ENCODE measurements around the gene IPPK. TPM values are rescaled to one million over a fixed set of nuclear protein-coding genes. Genes with fewer than 3 reads are reported as not detected.

The IPPK gene
- total and polyA plus RNA-seq, 8 donors, result 1.9 to 6.5 (median 3.1) TPM

- H3K36me3 ChIP-seq, result peaks cover 0 to 19% (median 18%) of the 10 kb centered on the region in 3 donors
- intact Hi-C loops (cut with DNase I), result no loop called here
- no peak for FAIRE-seq
Measured at GRCh38 chr9:92642564-92642963, 27.4 kb downstream of the IPPK start.

GRCh38 chr9:92642041-92642451 is 27.9 kb downstream of the IPPK start:
- ATAC-seq (no peak), DNase-seq (peak in 1 of 6 donors; percentile 45), FAIRE-seq (no peak)
- no peak for TF ChIP-seq CTCF (IDR thresholded peaks at IDR 0.05)
- H3K27ac ChIP-seq, result no peak overlapping the region
- peaks cover 0 to 21% (median 18%) of the 10 kb centered on the region in 3 donors for H3K36me3 ChIP-seq
- H3K9me3 ChIP-seq, result no peaks in the 10 kb centered on the region
- H3K4me3 ChIP-seq, result no peak overlapping the region
- no peaks in the 10 kb centered on the region for H3K4me1 ChIP-seq
- intact Hi-C loops (cut with DNase I), result no loop called here
- 88 to 97% methylated on average over 8 of the region's 8 CpGs for WGBS, 2 donors
- H3K27me3 ChIP-seq, result no peaks in the 10 kb centered on the region

More at GRCh38 chr9:92642564-92642963, 27.4 kb downstream of the IPPK start:
- Histone ChIP-seq H3K27me3 (no peaks in the 10 kb centered on the region), H3K4me1 (no peaks in the 10 kb centered on the region), H3K9me3 (no peaks in the 10 kb centered on the region), H3K27ac (no peak overlapping the region), H3K4me3 (no peak overlapping the region)
- ATAC-seq, result no peak
- peak in 1 of 6 donors; percentile 21 for DNase-seq
- WGBS, 2 donors, result 93 to 94% methylated on average over 7 of the region's 7 CpGs
- TF ChIP-seq CTCF (IDR thresholded peaks at IDR 0.05), result no peak

- intact Hi-C loops (cut with DNase I), result no loop called here
- no peak for TF ChIP-seq CTCF (IDR thresholded peaks at IDR 0.05)
- no peak overlapping the region for H3K27ac ChIP-seq
- 91 to 94% methylated on average over 20 of the region's 20 CpGs for WGBS, 2 donors
- no peaks in the 10 kb centered on the region for H3K9me3 ChIP-seq
- no peak overlapping the region for H3K4me3 ChIP-seq
- H3K4me1 ChIP-seq, result no peaks in the 10 kb centered on the region
- FAIRE-seq (no peak), ATAC-seq (no peak), DNase-seq (peak in 1 of 6 donors; percentile 7)
- peaks cover 0 to 22% (median 18%) of the 10 kb centered on the region in 3 donors for H3K36me3 ChIP-seq
- no peaks in the 10 kb centered on the region for H3K27me3 ChIP-seq
Measured at GRCh38 chr9:92641092-92641809, 28.7 kb downstream of the IPPK start.

GRCh38 chr9:92640398-92641091 is 29.4 kb downstream of the IPPK start:
- intact Hi-C loops (cut with DNase I), result no loop called here
- peaks cover 0 to 22% (median 19%) of the 10 kb centered on the region in 3 donors for H3K36me3 ChIP-seq
- H3K27ac ChIP-seq, result no peak overlapping the region
- no peaks in the 10 kb centered on the region for H3K4me1 ChIP-seq
- H3K9me3 ChIP-seq, result no peaks in the 10 kb centered on the region
- 82 to 88% methylated on average over 8 of the region's 8 CpGs for WGBS, 2 donors
- FAIRE-seq (no peak), ATAC-seq (no peak), DNase-seq (peak in 1 of 6 donors; percentile 26)
- H3K4me3 ChIP-seq, result no peak overlapping the region
- no peaks in the 10 kb centered on the region for H3K27me3 ChIP-seq
- TF ChIP-seq CTCF (IDR thresholded peaks at IDR 0.05), result no peak
